CD14-positive monocyte (primary cell): ENCODE data around the gene AJAP1. TPM values are rescaled to one million over a fixed set of nuclear protein-coding genes. Genes with fewer than 3 reads are reported as not detected.

Source experiments
- DNase-seq, 3 donors: peaks; one replicate each; pipeline ENCODE4 v3.0.0-alpha.2; 2011 to 2022
- H2AFZ ChIP-seq: 2 replicates; pipeline ENCODE4 v1.6.0; 2012; ENCODE audit warnings: mild to moderate bottlenecking, low read depth, low read length, inconsistent platforms; ENCODE audit not compliant: insufficient read depth, poor library complexity, severe bottlenecking
- H3K27ac ChIP-seq, 2 donors: 1 replicate in 1 of 2; 2 replicates in 1 of 2; pipeline ENCODE4 v1.5.1; 2012 to 2013; ENCODE audit warnings: low read length in 2 of 2, control low read depth in 1 of 2, inconsistent platforms in 1 of 2, low read depth in 1 of 2, mild to moderate bottlenecking in 1 of 2
- H3K27me3 ChIP-seq, 2 donors: one replicate each; pipeline versions ENCODE4 v1.6.0 to v1.6.1; 2011 to 2013; ENCODE audit warnings: low read length in 2 of 2; ENCODE audit not compliant: control insufficient read depth in 2 of 2, insufficient read depth in 2 of 2
- H3K36me3 ChIP-seq, 2 donors: replicated peaks in 1 of 2; 1 replicate in 1 of 2; 2 replicates in 1 of 2; pipeline versions ENCODE4 v1.5.1 to v1.6.1; 2012 to 2013; ENCODE audit warnings: low read length in 2 of 2, control low read depth in 1 of 2, inconsistent platforms in 1 of 2, mild to moderate bottlenecking in 1 of 2; ENCODE audit not compliant: insufficient read depth in 2 of 2, control insufficient read depth in 1 of 2
- H3K4me1 ChIP-seq, 2 donors: 1 replicate in 1 of 2; 2 replicates in 1 of 2; pipeline versions ENCODE4 v1.5.1 to v1.6.1; 2012 to 2013; ENCODE audit warnings: low read length in 2 of 2, control low read depth in 1 of 2, inconsistent platforms in 1 of 2, mild to moderate bottlenecking in 1 of 2, moderate library complexity in 1 of 2; ENCODE audit not compliant: insufficient read depth in 2 of 2, control insufficient read depth in 1 of 2
- H3K4me2 ChIP-seq: replicated peaks from 2 replicates; pipeline ENCODE3; 2012; ENCODE audit warnings: low read length, moderate library complexity, mild to moderate bottlenecking; ENCODE audit not compliant: poor library complexity, severe bottlenecking; ENCODE audit errors: extremely low read depth
- H3K4me3 ChIP-seq, 3 experiments: fragments of 200-600 bp in 1 of 3; sonication (generic) in 1 of 3; replicated peaks in 1 of 3; 1 replicate in 2 of 3; 2 replicates in 1 of 3; pipeline ENCODE4 v1.5.1; 2011 to 2013; ENCODE audit warnings: low read length in 3 of 3, mild to moderate bottlenecking in 3 of 3, control low read depth in 2 of 3, low read depth in 2 of 3, inconsistent platforms in 1 of 3, moderate library complexity in 1 of 3
- H3K79me2 ChIP-seq: 2 replicates; pipeline ENCODE4 v1.6.0; 2012; ENCODE audit warnings: mild to moderate bottlenecking, control low read depth, inconsistent platforms, low read length, moderate library complexity; ENCODE audit not compliant: insufficient read depth
- H3K9ac ChIP-seq: 2 replicates; pipeline ENCODE4 v1.6.0; 2017; ENCODE audit warnings: low read length, mild to moderate bottlenecking; ENCODE audit not compliant: insufficient read depth, poor library complexity, severe bottlenecking
- H3K9me3 ChIP-seq, 2 donors: replicated peaks in 1 of 2; 1 replicate in 1 of 2; 2 replicates in 1 of 2; pipeline versions ENCODE4 v1.5.1 to v1.6.1; 2012 to 2013; ENCODE audit warnings: low read length in 2 of 2, control low read depth in 1 of 2; ENCODE audit not compliant: control insufficient read depth in 1 of 2, insufficient read depth in 1 of 2
- H4K20me1 ChIP-seq: 2 replicates; pipeline ENCODE4 v1.6.0; 2012; ENCODE audit warnings: mild to moderate bottlenecking, low read length, control low read depth, moderate library complexity; ENCODE audit not compliant: insufficient read depth
- H3K27ac Mint-ChIP-seq, 7 donors: one replicate each; pipeline ENCODE4 v1.8.0; 2020; ENCODE audit warnings: mild to moderate bottlenecking in 7 of 7, mixed read lengths in 7 of 7, moderate library complexity in 6 of 7, inconsistent platforms in 2 of 7
- H3K27me3 Mint-ChIP-seq, 3 donors: one replicate each; pipeline ENCODE4 v1.8.0; 2021 to 2022; ENCODE audit warnings: low read depth in 3 of 3, mild to moderate bottlenecking in 3 of 3, mixed read lengths in 3 of 3, moderate library complexity in 3 of 3, inconsistent platforms in 1 of 3
- H3K36me3 Mint-ChIP-seq, 2 donors: one replicate each; pipeline ENCODE4 v1.8.0; 2020; ENCODE audit warnings: mixed read lengths in 2 of 2, inconsistent platforms in 1 of 2, mild to moderate bottlenecking in 1 of 2
- H3K4me1 Mint-ChIP-seq: one replicate; pipeline ENCODE4 v1.8.0; 2020; ENCODE audit warnings: mild to moderate bottlenecking, mixed read lengths
- H3K4me3 Mint-ChIP-seq, 2 donors: one replicate each; pipeline ENCODE4 v1.8.0; 2020; ENCODE audit warnings: mild to moderate bottlenecking in 2 of 2, mixed read lengths in 2 of 2, moderate library complexity in 1 of 2
- H3K9me3 Mint-ChIP-seq, 7 donors: one replicate each; pipeline ENCODE4 v1.8.0; 2020 to 2022; ENCODE audit warnings: mixed read lengths in 7 of 7, mild to moderate bottlenecking in 6 of 7, moderate library complexity in 6 of 7, inconsistent platforms in 2 of 7
- CTCF ChIP-seq: fragments of 200-600 bp; IDR thresholded peaks from one replicate; pipeline ENCODE4 v1.8.0; 2022; ENCODE audit warnings: antibody characterized with exemption, mild to moderate bottlenecking
- WGBS: methylation state at CpG from one replicate; pipeline ENCODE4 v1.1.5; 2013; ENCODE audit warnings: missing lambda C conversion rate; ENCODE audit not compliant: insufficient coverage; 5-methylcytosine and 5-hydroxymethylcytosine counted together
- intact Hi-C, 2 donors: fragments of 100-400 bp; cut with micrococcal nuclease; formaldehyde crosslinking; loops; one replicate each; pipeline versions ENCODE4 v1.15.0 to v1.15.1; 2023
- polyA plus RNA-seq, 3 donors: library from polyadenylated mRNA; depleted of rRNA in 1 of 3; unstranded in 2 of 3; stranded (reverse) in 1 of 3; fragments of 300-500 nt in 2 of 3; fragments of >200 nt in 1 of 3; fragmentation: Illumina TruSeq in 2 of 3; gene quantifications; 1 replicate in 2 of 3; 2 replicates in 1 of 3; pipeline ENCODE4 v1.2.3, GENCODE V29; 2012 to 2021

The AJAP1 gene
- polyA plus RNA-seq, 3 donors = not detected

- no peaks in the 10 kb centered on the region for H3K79me2 ChIP-seq
- H3K4me3 Mint-ChIP-seq = no peak overlapping the region
- peaks cover 5 to 7% of the 10 kb centered on the region in 2 donors for H3K4me1 ChIP-seq
- DNase-seq = no peak
- no peak overlapping the region for H3K9ac ChIP-seq
- no peak overlapping the region for H3K4me2 ChIP-seq
- no peaks in the 10 kb centered on the region for H4K20me1 ChIP-seq
- no peak overlapping the region for H3K4me3 ChIP-seq
- no peak overlapping the region for H3K27ac Mint-ChIP-seq
- 79% methylated on average over 21 of the region's 26 CpGs for WGBS
- H3K36me3 ChIP-seq = no peaks in the 10 kb centered on the region
- no peaks in the 10 kb centered on the region for H3K36me3 Mint-ChIP-seq
- peaks cover 6% of the 10 kb centered on the region for H3K4me1 Mint-ChIP-seq
- no peaks in the 10 kb centered on the region for H3K9me3 ChIP-seq
- H3K27me3 ChIP-seq = peaks cover 0 to 16% of the 10 kb centered on the region in 2 donors
- TF ChIP-seq CTCF = no peak
- no peak overlapping the region for H3K27ac ChIP-seq
- H2AFZ ChIP-seq = no peak overlapping the region
- no peaks in the 10 kb centered on the region for H3K9me3 Mint-ChIP-seq
- intact Hi-C loops = no loop called here
- peaks cover 28 to 44% (median 38%) of the 10 kb centered on the region in 3 donors for H3K27me3 Mint-ChIP-seq
These were observed 72.4 kb downstream of the AJAP1 start for GRCh38 chr1:4726620-4727341.

- peaks cover 0 to 29% of the 10 kb centered on the region in 2 donors for H3K27me3 ChIP-seq
- peaks cover 0 to 4% (median 0%) of the 10 kb centered on the region in 7 donors for H3K9me3 Mint-ChIP-seq
- no peak for TF ChIP-seq CTCF
- DNase-seq = no peak
- 81% methylated on average over 18 of the region's 19 CpGs for WGBS
- H3K4me1 ChIP-seq = peaks cover 5 to 7% of the 10 kb centered on the region in 2 donors
- no peaks in the 10 kb centered on the region for H3K79me2 ChIP-seq
- no peaks in the 10 kb centered on the region for H3K36me3 ChIP-seq
- H3K4me3 ChIP-seq = no peak overlapping the region
- no peaks in the 10 kb centered on the region for H4K20me1 ChIP-seq
- H3K27ac ChIP-seq = no peak overlapping the region
- H2AFZ ChIP-seq = no peak overlapping the region
- no peak overlapping the region for H3K9ac ChIP-seq
- H3K4me2 ChIP-seq = no peak overlapping the region
- H3K27ac Mint-ChIP-seq = no peak overlapping the region
- H3K4me3 Mint-ChIP-seq = no peak overlapping the region
- peaks cover 0 to 2% of the 10 kb centered on the region in 2 donors for H3K36me3 Mint-ChIP-seq
- intact Hi-C loops = no loop called here
- H3K9me3 ChIP-seq = no peaks in the 10 kb centered on the region
- peaks cover 6% of the 10 kb centered on the region for H3K4me1 Mint-ChIP-seq
- H3K27me3 Mint-ChIP-seq = peaks cover 38 to 55% (median 44%) of the 10 kb centered on the region in 3 donors
These were observed 74.1 kb downstream of the AJAP1 start for GRCh38 chr1:4728319-4729089.
